ENCODE measurements around the gene PCYOX1L.
A peak's percentile ranks its signal among the peaks of the same experiment; 100 is the strongest.
"Not testable (repeated sequence)": the region's sequence is repeated elsewhere in the genome, so short reads cannot be mapped to it uniquely, and the experiment has no call there.

The PCYOX1L gene

GRCh38 chr5:149381261-149381985 lies 23.6 kb downstream of the PCYOX1L start:
- Histone ChIP-seq H3K9ac (ENCODE audit: low read length) (peak overlapping the region; percentile 35), H3K9me3 (ENCODE audit: control insufficient read depth, low read length) (no peaks in the 10 kb centered on the region), H3K36me3 (ENCODE audit: control insufficient read depth, insufficient read depth, low read length) (no peaks in the 10 kb centered on the region), H3K4me1 (ENCODE audit: control insufficient read depth, insufficient read depth, low read length) (peaks cover 11% of the 10 kb centered on the region), H3K27me3 (ENCODE audit: control insufficient read depth, insufficient read depth, low read length) (no peaks in the 10 kb centered on the region), H3K4me3 (ENCODE audit: low read length) (no peak overlapping the region)

DNA sequence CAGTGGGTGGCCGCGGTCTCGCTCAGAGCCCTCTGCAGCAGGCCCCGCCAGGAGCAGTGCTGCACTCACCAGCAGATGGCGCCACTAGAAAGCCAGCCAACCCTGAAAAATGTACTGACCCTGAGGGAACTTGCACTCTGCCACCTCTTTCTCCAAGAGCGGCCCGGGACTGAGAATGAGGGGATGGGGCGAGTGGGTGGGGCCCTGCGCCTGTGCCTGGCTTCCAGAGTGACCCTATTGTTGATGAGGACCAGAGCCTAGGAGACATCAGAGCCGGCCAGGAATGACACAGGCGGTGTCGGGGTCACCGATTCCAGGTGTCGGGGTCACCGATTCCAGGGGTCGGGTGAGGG lies 24.1 kb downstream of the PCYOX1L start:
- H3K9ac ChIP-seq (ENCODE audit: low read length), result peak overlapping the region; percentile 35
- no peak overlapping the region for H3K4me3 ChIP-seq (ENCODE audit: low read length)

GRCh38 chr5:149382517-149383220 lies 24.8 kb downstream of the PCYOX1L start:
- peak overlapping the region; percentile 35 for H3K9ac ChIP-seq (ENCODE audit: low read length)

More for the DNA sequence above, 24.1 kb downstream of the PCYOX1L start:
- Histone ChIP-seq H3K36me3 (ENCODE audit: control insufficient read depth, insufficient read depth, low read length) (no peaks in the 10 kb centered on the region), H3K4me1 (ENCODE audit: control insufficient read depth, insufficient read depth, low read length) (peaks cover 11% of the 10 kb centered on the region), H3K27me3 (ENCODE audit: control insufficient read depth, insufficient read depth, low read length) (no peaks in the 10 kb centered on the region), H3K9me3 (ENCODE audit: control insufficient read depth, low read length) (no peaks in the 10 kb centered on the region)

GRCh38 chr5:149383399-149383798 lies 25.6 kb downstream of the PCYOX1L start:
- no peak overlapping the region for H3K4me3 ChIP-seq (ENCODE audit: low read length)
- H3K27me3 ChIP-seq (ENCODE audit: control insufficient read depth, insufficient read depth, low read length), result no peaks in the 10 kb centered on the region
- H3K4me1 ChIP-seq (ENCODE audit: control insufficient read depth, insufficient read depth, low read length), result peaks cover 11% of the 10 kb centered on the region

More at GRCh38 chr5:149382517-149383220, 24.8 kb downstream of the PCYOX1L start:
- H3K9me3 ChIP-seq (ENCODE audit: control insufficient read depth, low read length), result no peaks in the 10 kb centered on the region
- H3K4me1 ChIP-seq (ENCODE audit: control insufficient read depth, insufficient read depth, low read length), result peaks cover 11% of the 10 kb centered on the region
- no peaks in the 10 kb centered on the region for H3K36me3 ChIP-seq (ENCODE audit: control insufficient read depth, insufficient read depth, low read length)
- no peaks in the 10 kb centered on the region for H3K27me3 ChIP-seq (ENCODE audit: control insufficient read depth, insufficient read depth, low read length)
- no peak overlapping the region for H3K4me3 ChIP-seq (ENCODE audit: low read length)

DNA sequence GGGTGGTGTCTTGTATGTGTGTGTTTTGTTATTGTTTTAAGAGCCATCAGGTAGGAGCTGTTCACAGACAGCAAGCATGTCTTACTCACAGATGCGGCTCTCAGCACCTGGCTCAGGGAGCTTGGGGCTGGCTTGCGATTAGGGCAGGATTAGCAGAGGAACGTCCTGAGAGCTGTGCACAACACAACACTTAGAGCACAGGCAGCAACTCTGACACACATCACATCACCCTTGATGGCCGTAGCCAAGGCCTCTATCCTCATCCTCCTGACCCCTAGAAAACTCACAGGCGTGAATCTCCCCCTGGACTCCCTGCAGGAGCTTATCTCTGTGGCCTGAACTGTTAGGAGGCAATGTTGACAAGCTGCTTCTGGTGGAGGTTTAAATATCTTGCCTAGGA lies 28.3 kb downstream of the PCYOX1L start:
- Histone ChIP-seq H3K27me3 (ENCODE audit: control insufficient read depth, insufficient read depth, low read length) (no peaks in the 10 kb centered on the region), H3K9ac (ENCODE audit: low read length) (no peak overlapping the region), H3K4me3 (ENCODE audit: low read length) (no peak overlapping the region), H3K36me3 (ENCODE audit: control insufficient read depth, insufficient read depth, low read length) (no peaks in the 10 kb centered on the region), H3K4me1 (ENCODE audit: control insufficient read depth, insufficient read depth, low read length) (peaks cover 11% of the 10 kb centered on the region), H3K9me3 (ENCODE audit: control insufficient read depth, low read length) (no peaks in the 10 kb centered on the region)

More at GRCh38 chr5:149383399-149383798, 25.6 kb downstream of the PCYOX1L start:
- no peaks in the 10 kb centered on the region for H3K9me3 ChIP-seq (ENCODE audit: control insufficient read depth, low read length)
- no peaks in the 10 kb centered on the region for H3K36me3 ChIP-seq (ENCODE audit: control insufficient read depth, insufficient read depth, low read length)
- H3K9ac ChIP-seq (ENCODE audit: low read length), result peak overlapping the region; percentile 17

GRCh38 chr5:149387081-149387631 lies 29.3 kb downstream of the PCYOX1L start:
- no peak overlapping the region for H3K9ac ChIP-seq (ENCODE audit: low read length)
- no peaks in the 10 kb centered on the region for H3K9me3 ChIP-seq (ENCODE audit: control insufficient read depth, low read length)
- H3K36me3 ChIP-seq (ENCODE audit: control insufficient read depth, insufficient read depth, low read length), result no peaks in the 10 kb centered on the region
- H3K4me1 ChIP-seq (ENCODE audit: control insufficient read depth, insufficient read depth, low read length), result peaks cover 4% of the 10 kb centered on the region
- no peak overlapping the region for H3K4me3 ChIP-seq (ENCODE audit: low read length)
- no peaks in the 10 kb centered on the region for H3K27me3 ChIP-seq (ENCODE audit: control insufficient read depth, insufficient read depth, low read length)

DNA sequence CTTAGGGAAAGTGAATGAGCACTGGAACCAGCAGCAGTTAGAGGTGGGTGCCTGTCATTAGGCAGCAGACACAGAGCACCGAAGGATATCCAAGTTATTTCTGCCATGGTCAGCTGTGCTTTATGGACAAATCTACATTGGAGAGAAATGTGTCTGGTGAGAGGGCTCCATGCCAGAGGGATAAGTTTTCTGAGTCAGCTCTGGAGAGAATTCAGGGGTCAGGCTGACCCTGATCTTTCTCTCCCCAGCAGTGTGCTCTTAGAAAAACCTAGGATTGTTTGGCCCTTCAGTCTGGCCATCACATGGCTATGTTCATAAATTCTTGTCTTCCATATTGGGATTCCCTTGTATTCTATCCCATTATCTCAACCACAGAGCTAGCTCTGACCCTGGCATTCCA lies 30.1 kb downstream of the PCYOX1L start:
- Histone ChIP-seq H3K4me1 (ENCODE audit: control insufficient read depth, insufficient read depth, low read length) (no peaks in the 10 kb centered on the region), H3K9ac (ENCODE audit: low read length) (no peak overlapping the region)

DNA sequence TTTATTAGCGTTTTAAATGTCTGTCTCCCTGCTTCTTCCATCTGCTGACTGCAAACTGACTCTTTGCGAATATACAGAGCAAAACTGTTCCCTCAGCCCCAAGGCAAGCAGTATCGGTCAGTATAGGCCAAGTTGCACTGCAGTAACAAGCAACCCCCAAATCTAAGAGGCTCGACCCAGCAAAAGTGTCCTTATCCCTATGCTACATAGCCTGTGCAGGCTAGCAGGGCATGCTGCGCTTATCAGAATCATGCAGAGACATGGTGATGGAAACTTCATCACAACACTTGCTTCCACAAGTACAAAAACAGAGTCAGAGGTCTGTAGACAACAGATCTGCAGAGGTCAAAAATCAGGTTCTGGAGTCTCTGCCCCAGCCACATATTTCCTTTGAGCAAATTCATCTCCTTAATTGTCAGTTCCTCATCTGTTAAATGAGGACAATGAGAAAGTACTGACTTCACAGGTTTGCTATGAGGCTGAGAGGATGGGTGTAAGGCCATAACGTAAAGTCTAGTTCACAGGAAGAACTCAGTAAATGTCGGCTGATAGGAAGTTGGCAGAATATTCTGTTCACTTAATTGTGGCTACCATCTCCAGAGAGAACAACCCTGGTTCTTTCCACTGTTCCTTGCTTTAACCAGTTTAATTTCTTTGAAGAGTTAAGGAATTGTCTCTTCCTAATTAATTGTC lies 30.8 kb downstream of the PCYOX1L start:
- no peak overlapping the region for H3K4me3 ChIP-seq (ENCODE audit: low read length)
- no peaks in the 10 kb centered on the region for H3K36me3 ChIP-seq (ENCODE audit: control insufficient read depth, insufficient read depth, low read length)
- H3K9me3 ChIP-seq (ENCODE audit: control insufficient read depth, low read length), result no peaks in the 10 kb centered on the region
- no peaks in the 10 kb centered on the region for H3K4me1 ChIP-seq (ENCODE audit: control insufficient read depth, insufficient read depth, low read length)
- H3K27me3 ChIP-seq (ENCODE audit: control insufficient read depth, insufficient read depth, low read length), result no peaks in the 10 kb centered on the region
- no peak overlapping the region for H3K9ac ChIP-seq (ENCODE audit: low read length)

More for the DNA sequence above, 30.1 kb downstream of the PCYOX1L start:
- Histone ChIP-seq H3K4me3 (ENCODE audit: low read length) (no peak overlapping the region), H3K9me3 (ENCODE audit: control insufficient read depth, low read length) (no peaks in the 10 kb centered on the region), H3K27me3 (ENCODE audit: control insufficient read depth, insufficient read depth, low read length) (no peaks in the 10 kb centered on the region), H3K36me3 (ENCODE audit: control insufficient read depth, insufficient read depth, low read length) (no peaks in the 10 kb centered on the region)

DNA sequence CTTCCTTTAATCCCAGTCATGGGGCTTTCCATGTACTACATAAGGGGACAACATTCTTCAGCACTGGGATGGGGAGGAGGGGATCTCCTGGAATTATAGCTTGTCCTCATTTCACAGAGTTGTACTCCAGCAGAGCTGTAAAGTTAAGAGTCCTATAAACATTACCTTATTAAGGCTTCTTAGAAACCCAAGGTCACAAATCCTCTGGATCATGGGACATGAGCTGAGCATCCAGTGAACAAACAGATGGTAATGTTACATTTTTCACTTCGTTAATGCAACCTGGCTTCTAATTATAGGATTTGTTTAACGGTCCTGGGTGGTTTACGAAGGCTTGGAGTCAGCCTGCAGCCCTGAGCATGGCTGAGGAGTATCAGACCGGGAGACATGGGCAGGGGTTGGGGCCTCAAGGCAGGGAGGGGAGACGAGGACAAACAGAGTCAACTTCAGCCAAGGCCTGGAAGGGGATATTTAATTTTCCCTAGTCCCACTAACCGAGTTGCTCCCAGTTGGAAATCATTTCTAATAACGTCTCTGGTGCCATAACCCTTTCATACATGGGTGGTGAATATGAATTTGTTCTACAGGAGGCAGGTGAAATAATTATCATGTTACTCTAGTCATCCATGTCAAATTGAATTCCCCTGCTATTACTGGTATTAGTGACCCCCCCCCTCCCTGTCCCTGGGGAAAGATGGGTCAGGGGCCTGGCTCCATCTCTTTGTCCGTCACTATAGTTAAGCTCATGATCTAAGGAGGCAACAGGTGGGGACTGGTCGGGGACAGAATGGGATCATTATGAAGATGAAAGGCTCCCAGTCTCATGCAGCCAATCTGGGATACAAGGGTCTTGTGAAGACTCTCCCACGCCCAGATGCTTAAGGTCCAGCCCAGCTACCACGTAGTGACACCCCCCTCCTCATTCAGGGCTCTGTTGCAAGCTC lies 32.0 kb downstream of the PCYOX1L start:
- Histone ChIP-seq H3K4me1 (ENCODE audit: control insufficient read depth, insufficient read depth, low read length) (no peaks in the 10 kb centered on the region), H3K27me3 (ENCODE audit: control insufficient read depth, insufficient read depth, low read length) (no peaks in the 10 kb centered on the region), H3K36me3 (ENCODE audit: control insufficient read depth, insufficient read depth, low read length) (no peaks in the 10 kb centered on the region), H3K4me3 (ENCODE audit: low read length) (no peak overlapping the region), H3K9ac (ENCODE audit: low read length) (no peak overlapping the region), H3K9me3 (ENCODE audit: control insufficient read depth, low read length) (no peaks in the 10 kb centered on the region)

- H3K4me1 ChIP-seq (ENCODE audit: control insufficient read depth, insufficient read depth, low read length); H3K4me3 ChIP-seq (ENCODE audit: low read length); H3K9me3 ChIP-seq (ENCODE audit: control insufficient read depth, low read length); H3K36me3 ChIP-seq (ENCODE audit: control insufficient read depth, insufficient read depth, low read length); H3K27me3 ChIP-seq (ENCODE audit: control insufficient read depth, insufficient read depth, low read length); H3K9ac ChIP-seq (ENCODE audit: low read length): not testable (repeated sequence)
Measured at GRCh38 chr5:149391076-149391475, 33.2 kb downstream of the PCYOX1L start.

DNA sequence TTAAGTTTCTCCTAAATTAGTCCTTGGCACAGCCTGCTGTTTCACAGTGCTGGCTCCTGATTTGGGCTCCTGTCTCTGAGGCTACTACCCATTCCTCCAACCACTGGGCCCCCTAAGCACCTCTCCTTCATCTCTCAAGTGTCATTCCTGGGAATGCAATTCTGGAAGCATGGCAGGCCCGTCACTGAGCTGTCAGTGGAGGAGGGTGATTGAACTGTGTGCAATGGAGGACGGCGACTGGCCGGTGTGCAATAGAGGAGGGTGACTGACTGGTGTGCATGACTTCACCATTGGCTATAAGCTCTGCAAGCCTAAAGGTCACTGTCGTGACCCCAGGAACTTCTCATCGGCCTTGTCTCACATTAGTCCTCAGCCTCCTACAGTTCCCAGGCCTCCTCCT lies 33.7 kb downstream of the PCYOX1L start:
- no peaks in the 10 kb centered on the region for H3K27me3 ChIP-seq (ENCODE audit: control insufficient read depth, insufficient read depth, low read length)
- H3K9me3 ChIP-seq (ENCODE audit: control insufficient read depth, low read length), result no peaks in the 10 kb centered on the region
- no peak overlapping the region for H3K4me3 ChIP-seq (ENCODE audit: low read length)
- no peak overlapping the region for H3K9ac ChIP-seq (ENCODE audit: low read length)
- no peaks in the 10 kb centered on the region for H3K4me1 ChIP-seq (ENCODE audit: control insufficient read depth, insufficient read depth, low read length)
- H3K36me3 ChIP-seq (ENCODE audit: control insufficient read depth, insufficient read depth, low read length), result no peaks in the 10 kb centered on the region

All from mucosa of stomach (tissue), 1 donor.